Type B pancreatic cell (in vitro differentiated cells): Measurements from ENCODE around the gene DIP2B. TPM values are rescaled to one million over a fixed set of nuclear protein-coding genes. Genes with fewer than 3 reads are reported as not detected.
A peak's percentile ranks its signal among the peaks of the same experiment; 100 is the strongest.

ENCODE experiments used
- DNase-seq: peaks from one replicate; pipeline ENCODE4 v3.0.0; 2021; ENCODE audit warnings: mixed read lengths; ENCODE audit not compliant: unreplicated experiment; ENCODE audit errors: extremely low spot score
- H3K27ac Mint-ChIP-seq: 2 replicates; pipeline ENCODE4 v1.8.0; 2021; ENCODE audit warnings: mild to moderate bottlenecking, mixed read lengths
- H3K27me3 Mint-ChIP-seq: 2 replicates; pipeline ENCODE4 v1.8.0; 2021; ENCODE audit warnings: mixed read lengths
- H3K36me3 Mint-ChIP-seq: 2 replicates; pipeline ENCODE4 v1.8.0; 2021; ENCODE audit warnings: mixed read lengths
- H3K4me1 Mint-ChIP-seq: one replicate; pipeline ENCODE4 v1.8.0; 2021; ENCODE audit warnings: mixed read lengths; ENCODE audit not compliant: unreplicated experiment
- H3K4me3 Mint-ChIP-seq: 2 replicates; pipeline ENCODE4 v1.8.0; 2021; ENCODE audit warnings: mild to moderate bottlenecking, mixed read lengths
- H3K9me3 Mint-ChIP-seq: 2 replicates; pipeline ENCODE4 v1.8.0; 2021; ENCODE audit warnings: mixed read lengths
- CTCF ChIP-seq: fragments of 200-600 bp; sonication (generic); conservative IDR thresholded peaks from 2 replicates; pipeline ENCODE4 v1.5.0; 2021; ENCODE audit warnings: antibody characterized with exemption, mild to moderate bottlenecking
- total RNA-seq: library from RNA; stranded (reverse); gene quantifications from 2 replicates; pipeline ENCODE4 v1.2.1, GENCODE V29; 2021; ENCODE audit warnings: low replicate concordance

The DIP2B gene
- total RNA-seq, 1 donor from 2014 or later, result 27.2 TPM

- peak overlapping the region; percentile 13 for H3K27ac Mint-ChIP-seq
- no peak overlapping the region for H3K4me3 Mint-ChIP-seq
- no peak for DNase-seq
- H3K27me3 Mint-ChIP-seq, result no peaks in the 10 kb centered on the region
- H3K36me3 Mint-ChIP-seq, result peaks cover 8% of the 10 kb centered on the region
- no peaks in the 10 kb centered on the region for H3K9me3 Mint-ChIP-seq
- peaks cover 18% of the 10 kb centered on the region for H3K4me1 Mint-ChIP-seq
- no peak for TF ChIP-seq CTCF
These were observed 154.5 kb downstream of the DIP2B start for GRCh38 chr12:50659260-50659659.

- no peak for TF ChIP-seq CTCF
- Mint-ChIP-seq H3K9me3 (no peaks in the 10 kb centered on the region), H3K27ac (peak overlapping the region; percentile 13), H3K36me3 (peaks cover 6% of the 10 kb centered on the region), H3K27me3 (no peaks in the 10 kb centered on the region), H3K4me3 (no peak overlapping the region), H3K4me1 (peaks cover 22% of the 10 kb centered on the region)
- DNase-seq, result no peak
These were observed 155.1 kb downstream of the DIP2B start for GRCh38 chr12:50659690-50660424.

GRCh38 chr12:50660425-50660822 lies 155.6 kb downstream of the DIP2B start:
- Mint-ChIP-seq H3K4me1 (peaks cover 25% of the 10 kb centered on the region), H3K36me3 (peaks cover under 1% of the 10 kb centered on the region), H3K27ac (no peak overlapping the region), H3K4me3 (no peak overlapping the region), H3K27me3 (no peaks in the 10 kb centered on the region), H3K9me3 (no peaks in the 10 kb centered on the region)
- no peak for DNase-seq
- TF ChIP-seq CTCF, result no peak

GRCh38 chr12:50661300-50662115 lies 156.7 kb downstream of the DIP2B start:
- H3K27ac Mint-ChIP-seq, result peak overlapping the region; percentile 34
- no peak overlapping the region for H3K4me3 Mint-ChIP-seq
- no peak for DNase-seq
- peaks cover 25% of the 10 kb centered on the region for H3K4me1 Mint-ChIP-seq
- no peaks in the 10 kb centered on the region for H3K36me3 Mint-ChIP-seq
- H3K27me3 Mint-ChIP-seq, result no peaks in the 10 kb centered on the region
- H3K9me3 Mint-ChIP-seq, result no peaks in the 10 kb centered on the region
- no peak for TF ChIP-seq CTCF

GRCh38 chr12:50662116-50662510 lies 157.3 kb downstream of the DIP2B start:
- no peak for DNase-seq
- no peaks in the 10 kb centered on the region for H3K9me3 Mint-ChIP-seq
- H3K4me1 Mint-ChIP-seq, result peaks cover 25% of the 10 kb centered on the region
- no peak overlapping the region for H3K4me3 Mint-ChIP-seq
- no peaks in the 10 kb centered on the region for H3K36me3 Mint-ChIP-seq
- no peak overlapping the region for H3K27ac Mint-ChIP-seq
- no peak for TF ChIP-seq CTCF
- no peaks in the 10 kb centered on the region for H3K27me3 Mint-ChIP-seq
